ENCODE data around the gene MSH2.
A peak's percentile ranks its signal among the peaks of the same experiment; 100 is the strongest.
"Not testable (repeated sequence)": the region's sequence is repeated elsewhere in the genome, so short reads cannot be mapped to it uniquely, and the experiment has no call there.

MSH2 gene

DNA sequence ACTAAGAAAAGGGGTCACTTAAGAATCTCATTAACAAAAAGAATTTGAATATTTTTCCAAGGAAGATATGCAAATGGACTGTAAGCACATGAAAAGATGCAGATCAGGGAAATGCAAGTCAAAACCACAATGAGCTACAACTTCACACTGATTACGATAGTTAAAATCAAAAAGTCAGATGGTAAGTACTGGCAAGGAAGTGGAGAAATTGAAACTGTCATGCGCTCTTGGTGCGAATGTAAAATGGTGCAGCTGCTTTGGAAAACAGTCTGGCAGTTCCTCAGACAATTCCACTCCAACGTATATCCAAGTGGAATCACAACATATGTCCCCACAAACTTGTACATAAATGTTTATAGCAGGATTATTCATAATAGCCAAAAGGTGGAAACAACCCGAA is 81.4 kb downstream of the MSH2 start:
- DNase-seq (ENCODE audit: low spot score), result no peak

DNA sequence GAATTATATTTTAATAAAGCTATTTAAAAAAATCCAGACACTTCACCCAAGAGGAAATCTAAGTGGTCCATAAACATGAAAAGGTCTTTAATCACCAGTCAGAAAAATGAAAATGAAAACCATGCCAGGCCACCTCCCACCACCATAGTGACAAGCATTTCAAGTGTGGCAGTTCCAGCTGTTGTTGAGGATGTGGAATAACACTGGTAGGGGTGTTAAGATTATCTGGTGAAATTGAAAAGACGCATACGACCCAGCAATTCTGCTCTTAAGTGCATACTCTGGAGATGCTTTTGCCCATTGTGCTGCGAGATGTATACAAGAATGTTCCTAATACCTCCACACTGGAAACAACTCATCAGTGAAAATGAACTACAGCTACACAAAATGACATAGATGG is 82.2 kb downstream of the MSH2 start:
- no peak for DNase-seq (ENCODE audit: low spot score)

DNA sequence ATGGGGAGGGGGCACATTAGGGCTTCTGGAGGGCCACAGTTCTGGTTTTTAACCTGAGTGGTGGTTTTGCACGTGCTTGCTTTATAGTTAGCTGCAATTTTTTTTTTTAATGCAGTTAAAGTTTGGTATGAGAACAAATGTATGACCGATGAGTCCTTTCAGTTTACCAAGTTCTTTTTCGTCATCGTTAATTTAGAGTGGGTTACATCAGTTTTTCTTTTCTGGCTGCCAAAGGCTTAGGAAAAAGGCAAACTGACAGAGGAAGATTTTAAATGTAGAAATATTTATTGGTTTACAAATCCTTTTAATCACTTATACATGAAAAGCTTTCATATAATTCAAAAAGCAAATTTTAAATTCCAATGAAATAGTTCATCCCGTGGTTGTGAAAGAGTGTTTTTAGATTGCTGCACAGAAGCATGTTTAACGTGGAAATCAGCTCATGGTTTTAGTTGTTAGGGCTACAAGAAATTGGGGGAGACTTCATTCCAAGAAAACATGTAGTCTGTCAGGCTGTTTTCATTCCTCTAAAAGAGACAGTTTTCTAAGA is 82.9 kb downstream of the MSH2 start:
- DNase-seq (ENCODE audit: low spot score), result peak; percentile 51

GRCh38 chr2:47486841-47487497 is 84.0 kb downstream of the MSH2 start:
- no peak for DNase-seq (ENCODE audit: low spot score)

DNA sequence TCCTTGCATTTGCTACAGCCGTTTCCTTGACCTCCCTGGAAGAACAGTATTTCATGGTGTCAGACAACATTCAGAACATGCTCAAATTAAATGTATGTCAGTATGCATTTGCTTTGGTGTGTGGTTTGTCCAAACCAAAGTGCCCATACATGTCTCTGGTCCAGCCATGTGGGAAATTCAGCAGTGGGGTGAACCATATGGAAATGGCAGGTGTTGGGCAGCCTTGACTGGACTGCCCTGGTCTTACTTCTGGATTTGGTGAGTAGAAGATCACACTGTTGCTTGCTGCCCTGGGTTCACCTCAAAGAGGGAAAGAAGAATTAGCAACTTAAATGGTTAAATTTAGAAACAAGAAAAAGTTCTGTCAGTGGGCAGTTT is 84.5 kb downstream of the MSH2 start:
- DNase-seq (ENCODE audit: low spot score), result no peak

- DNase-seq (ENCODE audit: low spot score), result peak; percentile 64
Measured at GRCh38 chr2:47488870-47489584, 86.1 kb downstream of the MSH2 start.

DNA sequence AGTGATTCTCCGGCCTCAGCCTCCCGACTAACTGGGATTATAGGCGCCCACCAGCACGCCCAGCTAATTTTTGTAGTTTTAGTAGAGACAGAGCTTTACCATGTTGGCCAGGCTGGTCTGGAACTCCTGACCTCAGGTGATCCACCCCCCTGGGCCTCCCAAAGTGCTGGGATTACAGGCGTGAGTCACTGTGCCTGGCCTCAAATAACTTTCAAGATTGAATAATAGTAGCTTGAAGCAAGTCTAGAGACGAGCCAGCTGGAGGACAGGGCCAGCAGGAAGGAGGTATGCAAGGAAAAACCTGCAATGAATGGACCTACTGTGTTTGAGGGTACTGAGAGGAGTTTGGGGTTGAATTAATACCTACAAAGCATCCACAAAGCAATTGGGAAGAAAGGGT is 87.5 kb downstream of the MSH2 start:
- DNase-seq (ENCODE audit: low spot score), result no peak

DNA sequence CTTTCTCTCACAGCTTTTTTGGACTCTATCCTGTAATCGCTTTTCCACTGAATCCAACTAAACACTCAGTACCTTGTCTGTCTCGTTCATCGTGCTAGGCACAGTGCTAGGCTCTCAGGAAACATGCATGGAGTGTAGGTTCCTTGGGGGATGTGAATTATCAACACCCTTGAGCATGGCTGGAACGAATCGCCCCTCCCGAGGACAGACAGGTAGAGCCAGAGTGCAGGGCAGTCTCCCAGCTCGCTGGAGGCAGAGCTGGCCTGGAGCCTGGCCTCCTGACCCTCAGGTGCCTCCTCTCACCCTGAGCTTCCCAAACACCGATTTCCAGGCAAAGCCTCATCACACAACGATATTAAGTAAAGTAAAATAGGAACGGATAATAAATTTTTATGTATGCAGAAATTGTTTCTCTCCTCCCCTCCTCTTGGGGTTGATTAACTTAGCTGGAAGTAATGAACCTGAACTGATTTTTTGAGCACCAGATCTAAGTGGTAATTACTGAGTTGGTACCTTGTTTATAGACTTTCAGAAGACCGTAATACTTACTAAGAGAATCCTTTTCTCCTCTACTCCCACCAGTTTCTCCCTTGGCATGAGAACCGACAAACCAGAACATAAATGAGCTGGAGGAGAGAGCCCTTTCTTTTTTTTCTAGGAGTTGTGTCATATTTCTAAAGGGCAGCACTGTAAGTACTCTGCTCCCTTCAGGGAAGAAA is 90.5 kb downstream of the MSH2 start:
- DNase-seq (ENCODE audit: low spot score), result no peak

DNA sequence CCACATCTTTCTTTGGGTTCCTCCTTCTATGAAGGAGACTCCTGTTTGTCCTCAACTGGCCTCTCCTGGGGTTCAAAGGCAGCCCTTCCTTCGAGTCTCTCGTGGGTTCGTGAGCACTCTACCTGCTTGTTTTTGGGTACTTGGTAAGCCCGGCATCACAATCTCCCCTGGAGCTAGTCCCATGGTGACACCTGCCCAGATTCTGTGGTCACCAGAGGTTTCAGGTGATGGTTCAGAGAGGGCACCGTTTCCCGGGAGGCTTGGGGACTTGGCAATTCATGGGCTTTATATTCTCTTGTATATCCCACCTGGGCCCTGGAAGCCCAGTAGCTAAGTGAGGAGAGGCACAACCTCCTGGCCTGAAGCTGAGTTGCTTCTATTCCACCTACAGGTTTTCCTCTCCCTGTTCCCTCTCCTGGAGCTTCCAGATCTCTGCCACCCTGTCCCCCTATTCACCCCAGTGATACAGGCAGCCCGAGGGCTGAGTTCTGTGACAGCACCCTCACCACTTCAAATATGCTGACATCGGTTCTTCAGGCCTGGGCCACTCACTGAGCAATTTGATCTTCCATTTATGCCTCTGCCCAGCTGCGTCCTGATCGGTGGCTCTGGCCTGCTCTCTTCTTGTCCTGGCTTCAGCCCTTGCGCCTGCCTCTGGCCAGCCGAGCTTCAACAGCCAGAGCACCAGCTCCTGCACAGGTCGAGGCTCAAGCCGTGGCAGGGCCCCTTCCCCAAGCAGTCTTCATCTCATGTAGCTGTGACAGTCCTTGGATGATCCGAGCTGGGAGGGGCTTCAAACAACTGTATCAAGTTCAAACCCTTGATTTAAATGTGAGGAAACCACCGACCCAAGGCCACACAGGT is 91.5 kb downstream of the MSH2 start:
- DNase-seq (ENCODE audit: low spot score), result no peak

- no peak for DNase-seq (ENCODE audit: low spot score)
Measured at GRCh38 chr2:47497843-47498460, 95.0 kb downstream of the MSH2 start.

DNA sequence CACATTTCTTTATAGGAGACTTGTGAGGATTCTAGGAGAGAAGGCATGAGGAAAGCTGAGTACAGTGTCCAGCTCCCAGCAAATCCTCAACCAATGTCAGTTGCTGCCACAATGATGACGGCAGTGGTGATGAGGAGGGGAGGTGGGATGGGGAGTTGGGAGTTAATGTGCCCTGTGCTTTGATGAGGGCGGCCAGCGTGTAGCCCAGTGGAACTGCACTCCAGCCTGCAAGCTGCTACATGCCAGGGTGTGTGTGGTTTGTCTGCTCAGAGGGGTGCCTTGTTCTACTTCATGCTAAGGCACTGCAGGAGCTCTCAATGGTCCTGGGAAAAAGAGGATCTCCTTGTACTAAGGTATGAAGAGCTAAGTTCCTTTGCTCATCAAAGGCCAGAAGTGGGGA is 96.1 kb downstream of the MSH2 start:
- no peak for DNase-seq (ENCODE audit: low spot score)

DNA sequence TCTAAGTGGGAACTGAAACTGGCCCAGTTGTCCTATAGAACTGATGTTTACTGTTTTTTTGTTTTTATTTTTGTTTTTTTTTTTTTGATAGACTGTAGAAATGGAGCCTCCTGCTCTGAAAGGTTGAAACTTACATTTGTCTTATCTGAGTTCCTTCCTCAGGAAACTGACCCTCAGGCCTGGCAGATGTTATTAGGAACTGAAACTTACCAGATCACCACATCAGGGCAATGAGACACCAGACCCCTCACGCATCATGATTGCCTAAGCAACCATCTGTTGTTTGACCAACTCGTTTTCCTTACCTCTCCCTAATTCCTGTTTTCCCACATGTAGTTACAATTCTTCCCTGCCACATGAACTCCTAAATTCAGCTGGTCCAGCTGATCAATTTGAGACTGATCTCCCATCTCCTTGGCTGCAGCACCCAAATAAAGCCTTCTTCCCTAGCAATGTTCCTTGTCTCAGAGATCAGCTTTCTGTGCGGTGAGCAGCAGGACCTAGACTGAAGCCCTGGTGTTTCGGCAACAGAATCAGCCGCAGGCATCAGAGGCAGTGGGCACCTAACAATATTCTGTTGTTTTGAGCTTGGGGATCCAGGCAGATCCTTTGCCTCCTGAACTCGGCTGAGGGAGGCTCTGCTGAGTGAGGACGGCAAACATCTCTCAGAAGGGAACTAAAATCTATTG is 96.8 kb downstream of the MSH2 start:
- no peak for DNase-seq (ENCODE audit: low spot score)

GRCh38 chr2:47501374-47502200 is 98.6 kb downstream of the MSH2 start:
- peak; percentile 27 for DNase-seq (ENCODE audit: low spot score)

DNA sequence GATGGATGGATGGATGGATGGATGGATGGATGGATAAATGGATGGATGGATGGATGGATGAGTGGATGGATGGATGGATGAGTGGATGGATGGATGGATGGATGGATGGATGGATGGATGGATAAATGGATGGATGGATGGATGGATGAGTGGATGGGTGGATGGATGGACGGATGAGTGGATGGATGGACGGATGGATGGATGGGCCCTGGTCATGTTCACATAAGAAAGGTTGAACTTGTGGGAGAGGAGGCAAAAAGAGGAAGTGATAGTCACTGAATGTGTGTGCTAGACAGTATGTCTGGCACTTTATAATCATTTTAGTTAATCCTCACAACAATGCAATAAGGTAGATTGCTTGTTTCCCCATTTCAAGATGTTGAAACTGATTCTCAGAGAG is 99.5 kb downstream of the MSH2 start:
- DNase-seq (ENCODE audit: low spot score), result not testable (repeated sequence)

DNA sequence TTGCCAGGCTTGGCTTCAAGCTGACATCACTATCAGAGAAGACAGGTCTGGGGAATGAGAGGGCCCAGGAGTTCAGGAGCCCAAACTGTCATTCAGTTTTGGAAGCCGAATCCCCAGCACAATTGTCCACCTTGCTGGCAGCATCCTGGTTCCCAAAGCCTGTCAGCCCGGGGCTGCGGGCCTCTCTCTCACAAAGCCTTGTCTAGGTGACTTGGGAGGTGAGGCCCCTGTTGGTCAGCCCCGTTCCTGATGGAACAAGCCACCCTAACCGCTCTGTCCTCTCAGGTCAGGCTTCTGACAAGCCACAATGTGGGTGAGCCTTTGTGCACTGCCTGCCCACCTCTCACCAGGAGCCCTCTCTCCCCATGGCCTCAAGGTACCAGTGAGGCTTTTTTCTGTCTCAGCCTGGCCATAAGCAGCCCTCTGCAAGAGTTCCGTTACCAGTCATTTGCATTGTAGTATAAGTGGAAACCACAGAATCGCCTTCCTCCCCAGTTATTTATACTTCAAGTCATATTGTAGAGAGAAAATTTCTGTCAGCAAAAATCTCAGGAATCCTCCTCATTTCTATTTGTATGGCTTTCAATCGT is 100.6 kb downstream of the MSH2 start:
- no peak for DNase-seq (ENCODE audit: low spot score)

DNA sequence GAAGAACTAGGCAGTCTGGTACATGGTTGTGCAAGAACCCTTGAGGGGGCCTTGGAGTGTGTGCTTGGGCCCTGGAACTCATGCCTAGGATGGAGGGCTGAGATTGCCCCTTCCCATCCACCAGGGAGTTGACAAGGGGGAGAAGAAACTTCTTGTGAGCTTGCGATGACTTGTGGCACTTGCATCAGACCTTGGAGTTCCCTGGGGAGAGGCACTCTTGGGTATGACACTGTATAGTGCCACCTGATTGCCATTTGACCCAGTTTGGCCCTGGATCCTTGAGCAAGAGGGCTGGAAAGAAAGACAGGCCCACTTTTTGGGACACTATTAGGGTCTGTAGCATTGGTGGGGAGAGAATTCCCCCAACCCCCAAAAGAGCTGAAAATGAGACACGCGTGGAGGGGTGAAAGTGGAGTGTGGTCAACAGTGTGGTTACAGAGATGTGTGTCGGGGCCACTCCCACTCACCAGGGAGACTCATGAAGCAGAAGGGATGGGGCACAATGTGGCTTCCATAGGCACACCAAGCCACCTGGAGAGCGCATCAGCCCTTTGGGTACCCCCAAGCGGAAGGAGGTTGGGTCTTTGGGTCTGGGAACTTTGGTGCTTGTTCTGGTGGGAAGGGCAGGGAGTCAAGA is 101.3 kb downstream of the MSH2 start:
- no peak for DNase-seq (ENCODE audit: low spot score)

DNA sequence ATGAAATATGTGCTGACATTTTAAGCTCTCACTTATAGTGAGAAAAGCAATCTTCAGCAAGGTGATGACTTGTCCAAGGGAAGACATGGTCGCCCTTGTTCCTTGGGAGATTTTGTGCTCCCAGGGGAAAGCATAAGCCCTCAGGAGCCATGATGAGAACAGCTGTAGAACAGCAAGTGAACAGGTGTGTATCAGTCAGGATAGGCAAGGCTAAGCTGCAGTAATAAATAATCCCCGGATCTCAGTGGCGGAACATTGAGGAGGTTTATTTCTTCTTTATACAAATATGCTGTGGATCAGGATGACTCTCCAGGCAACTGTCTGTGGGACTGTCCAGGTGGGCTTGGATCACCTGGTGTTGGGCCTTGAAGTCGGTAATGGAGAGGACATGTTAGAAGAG is 103.1 kb downstream of the MSH2 start:
- DNase-seq (ENCODE audit: low spot score), result no peak

- DNase-seq (ENCODE audit: low spot score), result no peak
Measured at GRCh38 chr2:47506436-47506835, 103.5 kb downstream of the MSH2 start.

DNA sequence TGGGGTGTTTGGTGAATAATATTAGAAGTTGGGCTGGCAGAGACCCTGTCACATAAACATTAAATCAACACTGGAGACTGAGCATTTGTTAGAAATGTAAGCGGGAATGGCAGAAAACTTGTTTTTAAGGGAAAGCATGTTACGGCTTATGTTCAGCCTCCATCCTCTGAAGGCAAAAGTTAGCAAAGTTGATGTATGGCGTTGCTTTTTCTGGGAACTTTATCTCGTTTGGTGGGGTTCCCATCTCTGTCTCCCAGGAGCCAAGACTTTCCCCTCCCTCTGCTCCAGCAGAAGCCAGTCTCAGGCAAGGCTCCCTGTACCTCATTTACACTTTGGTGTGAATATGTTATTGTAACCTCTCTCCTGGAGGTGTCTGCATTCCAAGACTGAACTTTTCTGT is 105.1 kb downstream of the MSH2 start:
- no peak for DNase-seq (ENCODE audit: low spot score)

Measured in GM03348 (cell line).